Measurements from ENCODE around the gene PDHB. TPM values are rescaled to one million over a fixed set of nuclear protein-coding genes. Genes with fewer than 3 reads are reported as not detected.

PDHB gene
- polyA plus RNA-seq (ENCODE audit: insufficient read length in 4 of 4): 100 to 1,000 TPM; 116 to 124 (median 122) TPM

DNA sequence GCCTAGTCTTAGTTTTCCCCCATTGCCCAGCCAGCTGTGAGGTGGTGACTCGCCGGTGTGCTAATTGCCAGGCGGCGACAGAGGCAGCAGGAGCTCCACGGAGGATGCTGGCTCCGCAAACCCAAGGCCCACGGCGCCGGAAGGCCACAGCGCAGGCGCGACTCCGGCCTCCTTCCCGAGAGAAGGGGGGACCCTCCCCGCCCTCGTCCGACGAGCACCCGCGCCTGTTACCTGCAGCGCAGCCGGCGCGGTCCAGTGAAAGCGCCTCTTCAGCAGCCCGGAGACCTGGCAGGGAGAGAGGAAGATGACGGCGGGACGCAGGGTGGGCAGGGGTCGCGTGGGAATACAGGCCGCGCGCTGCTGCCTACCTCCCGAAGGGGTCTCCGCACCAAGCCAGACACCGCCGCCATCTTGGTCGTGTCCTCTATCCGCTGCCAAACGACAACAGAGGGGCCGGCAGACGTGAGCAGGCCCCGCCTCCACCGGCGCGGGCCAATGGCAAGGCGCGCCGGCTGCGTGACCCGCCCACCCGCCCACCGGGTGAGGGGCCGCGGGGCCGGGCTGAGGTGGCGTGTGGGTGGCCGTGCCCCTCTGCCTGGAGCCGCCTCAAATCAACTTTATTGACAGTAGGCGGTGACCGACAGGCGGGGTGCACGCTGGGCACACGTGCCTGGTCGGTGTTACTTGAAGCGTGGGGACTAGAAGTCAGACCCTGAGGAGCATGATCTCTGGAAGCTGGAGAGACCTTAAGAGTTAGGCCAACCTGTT is at the start of gene PDHB:
PDHB (minus strand) TSS at position 433 of the 768 bp plus-strand sequence; CDS start at position 410, 23 bp downstream.
- peak; percentile 84 to 94 (median 86) for DNase-seq (ENCODE audit: low read depth in 4 of 4, low spot score in 3 of 4)

GRCh38 chr3:58482917-58483636 is 49.4 kb upstream of the PDHB start:
- no peak for DNase-seq (ENCODE audit: low read depth in 4 of 4, low spot score in 3 of 4)

DNA sequence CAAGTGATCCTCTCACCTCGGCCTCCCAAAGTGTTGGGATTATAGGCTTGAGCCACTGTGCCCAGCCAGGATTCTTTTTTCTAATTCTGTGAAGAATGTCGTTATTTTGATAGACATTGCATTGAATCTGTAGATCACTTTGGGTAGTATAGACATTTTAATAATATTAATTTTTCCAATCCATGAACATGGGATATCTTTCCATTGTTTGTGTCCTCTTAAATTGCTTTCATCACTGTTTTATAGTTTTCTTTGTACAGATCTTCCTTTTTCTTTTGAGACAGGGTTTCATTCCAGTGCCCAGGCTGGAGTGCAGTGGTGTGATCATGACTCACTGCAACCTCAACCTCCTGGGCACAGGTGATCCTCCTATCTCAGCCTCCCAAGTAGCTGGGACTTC is 46.7 kb upstream of the PDHB start:
- no peak for DNase-seq (ENCODE audit: low read depth in 4 of 4, low spot score in 3 of 4)

DNA sequence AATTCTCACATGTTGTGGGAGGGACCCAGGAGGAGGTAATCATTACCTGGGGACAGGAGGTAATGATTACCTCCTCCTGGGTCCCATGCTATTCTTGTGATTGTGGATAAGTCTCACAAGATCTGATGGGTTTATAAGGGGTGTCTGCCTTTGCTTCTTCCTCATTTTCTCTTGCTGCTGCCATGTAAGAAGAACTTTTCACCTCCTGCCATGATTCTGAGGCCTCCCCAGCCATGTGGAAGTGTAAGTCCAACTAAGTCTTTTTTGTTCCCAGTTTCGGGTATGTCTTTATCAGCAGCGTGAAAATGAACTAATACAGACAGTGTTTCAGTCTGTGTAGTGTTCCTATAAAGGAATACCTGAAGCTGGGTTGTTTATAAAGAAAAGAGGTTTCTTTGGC is 45.1 kb upstream of the PDHB start:
- DNase-seq (ENCODE audit: low read depth in 4 of 4, low spot score in 3 of 4): no peak

GRCh38 chr3:58474967-58475578 is 41.4 kb upstream of the PDHB start:
- no peak for DNase-seq (ENCODE audit: low read depth in 4 of 4, low spot score in 3 of 4)

- DNase-seq (ENCODE audit: low read depth in 4 of 4, low spot score in 3 of 4): no peak
These were observed 40.8 kb upstream of the PDHB start for GRCh38 chr3:58474348-58474911.

- DNase-seq (ENCODE audit: low read depth in 4 of 4, low spot score in 3 of 4): no peak
These were observed 39.6 kb upstream of the PDHB start for GRCh38 chr3:58473275-58473674.

DNA sequence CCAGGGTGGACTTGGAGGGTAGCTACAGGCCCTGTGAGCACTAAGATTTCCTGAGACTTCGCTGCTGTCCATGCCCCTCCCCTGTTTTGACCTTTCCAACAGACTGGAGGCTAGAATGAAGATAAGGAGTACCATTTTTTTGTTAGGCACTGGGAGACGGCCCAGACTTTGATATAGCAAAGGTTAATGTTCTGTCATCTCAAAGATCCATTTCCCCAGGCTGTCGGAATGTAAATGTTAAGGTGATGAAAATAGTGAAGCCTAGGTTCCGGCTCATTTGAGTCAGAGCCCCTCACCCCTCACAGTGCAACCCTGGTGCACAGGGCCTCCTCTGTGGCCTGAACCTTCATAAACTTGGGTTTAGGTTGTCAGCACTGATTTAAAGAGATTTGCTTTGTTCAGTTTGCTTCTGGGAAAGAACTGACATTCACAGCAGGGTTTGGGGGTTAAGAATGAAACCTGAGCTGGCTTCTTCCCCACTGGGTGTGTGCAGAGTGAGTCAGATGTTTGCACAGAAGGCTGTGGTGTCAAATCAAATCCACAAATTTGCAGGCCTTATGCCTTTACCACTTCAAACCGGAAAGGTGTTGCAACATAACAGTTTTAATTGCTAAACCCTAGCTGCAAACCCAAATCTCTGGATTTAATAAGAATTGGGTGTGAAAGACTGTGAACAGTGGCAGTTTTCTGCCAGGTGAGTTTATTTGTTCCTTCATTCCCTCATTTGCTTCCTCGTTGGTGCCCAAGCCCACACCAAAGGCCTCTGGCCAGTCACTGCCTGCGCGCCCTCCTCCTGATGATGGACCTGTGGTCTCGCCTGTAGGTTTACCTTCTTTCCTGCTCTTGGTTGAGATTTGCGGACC is 37.6 kb upstream of the PDHB start:
- DNase-seq (ENCODE audit: low read depth in 4 of 4, low spot score in 3 of 4): no peak

- DNase-seq (ENCODE audit: low read depth in 4 of 4, low spot score in 3 of 4): no peak
These were observed 36.9 kb upstream of the PDHB start for GRCh38 chr3:58470363-58471024.

- no peak for DNase-seq (ENCODE audit: low read depth in 4 of 4, low spot score in 3 of 4)
These were observed 35.5 kb upstream of the PDHB start for GRCh38 chr3:58469096-58469495.

GRCh38 chr3:58466899-58467563 is 33.4 kb upstream of the PDHB start:
- no peak for DNase-seq (ENCODE audit: low read depth in 4 of 4, low spot score in 3 of 4)

- no peak for DNase-seq (ENCODE audit: low read depth in 4 of 4, low spot score in 3 of 4)
These were observed 31.2 kb upstream of the PDHB start for GRCh38 chr3:58464866-58465265.

DNA sequence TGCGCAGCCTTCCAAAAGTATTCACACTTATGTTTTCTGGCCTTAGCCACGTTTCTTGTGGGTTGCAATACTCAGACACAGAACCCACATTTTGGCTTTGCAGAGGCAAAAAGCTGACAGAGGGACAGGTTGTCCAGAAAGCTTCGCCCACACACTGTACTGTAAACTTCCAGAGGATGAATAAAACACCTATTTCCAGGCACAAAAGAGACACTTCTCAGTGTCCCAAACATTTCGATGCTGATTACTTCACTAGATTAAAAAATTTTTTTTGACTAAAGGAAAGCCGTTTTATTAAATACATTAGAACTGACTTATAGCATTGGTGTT is 30.3 kb upstream of the PDHB start:
- DNase-seq (ENCODE audit: low read depth in 4 of 4, low spot score in 3 of 4): no peak

DNA sequence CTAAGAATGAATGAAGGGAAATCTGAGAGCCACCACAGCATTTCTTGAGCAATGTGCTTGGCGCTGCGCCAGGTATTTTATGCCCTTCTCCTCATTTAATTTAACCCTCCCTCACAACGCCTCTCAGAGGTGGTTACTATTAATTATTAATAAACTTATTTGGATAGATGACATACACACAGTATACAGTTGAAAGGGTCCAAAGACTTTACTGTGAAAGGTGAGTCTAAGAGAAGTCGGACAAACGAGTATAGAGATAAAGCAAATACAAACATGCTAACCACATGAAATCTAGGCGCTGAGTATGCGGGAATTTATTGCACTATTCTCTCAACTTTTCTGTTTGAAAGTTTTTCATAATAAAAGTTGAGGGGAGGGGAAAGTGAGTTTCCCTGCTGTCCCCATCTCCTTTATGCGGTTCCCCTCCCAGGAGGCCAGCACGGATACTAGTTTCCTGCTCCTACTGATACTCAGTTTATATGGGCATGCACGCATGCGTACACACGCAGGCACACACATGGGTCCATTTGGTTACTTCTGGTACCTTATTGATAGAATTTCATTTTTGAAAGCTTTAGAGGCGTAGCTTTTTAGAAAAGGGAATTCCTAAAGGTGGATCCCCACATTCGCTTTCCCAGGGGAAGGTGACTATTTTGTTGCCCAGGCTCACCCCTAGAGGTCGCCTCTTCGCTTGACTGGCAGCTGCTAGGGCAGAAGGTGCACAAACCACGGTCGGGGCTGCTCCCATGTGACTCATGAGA is 29.7 kb upstream of the PDHB start:
- DNase-seq (ENCODE audit: low read depth in 4 of 4, low spot score in 3 of 4): peak; percentile 25 to 49 (median 37)

DNA sequence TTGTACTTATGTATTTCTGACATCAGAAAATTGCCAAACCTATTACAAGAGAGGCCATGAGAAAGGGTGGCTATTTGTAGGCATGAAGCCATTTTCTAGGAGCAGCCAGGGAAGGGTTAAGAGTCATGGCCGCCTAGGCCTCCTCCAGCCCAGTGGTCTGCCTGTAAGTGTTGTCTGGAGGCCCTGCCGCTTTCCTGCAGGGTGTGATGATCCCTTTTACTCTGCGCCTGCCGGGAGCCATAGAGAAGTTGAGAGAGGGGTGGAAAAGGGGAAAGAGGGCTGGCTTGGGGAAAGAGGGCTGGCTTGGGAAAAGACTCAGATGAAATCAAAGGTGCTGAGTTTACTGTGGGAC is 29.2 kb upstream of the PDHB start:
- DNase-seq (ENCODE audit: low read depth in 4 of 4, low spot score in 3 of 4): no peak

- DNase-seq (ENCODE audit: low read depth in 4 of 4, low spot score in 3 of 4): no peak
These were observed 25.5 kb upstream of the PDHB start for GRCh38 chr3:58459160-58459559.

GRCh38 chr3:58452176-58452575 is 18.5 kb upstream of the PDHB start:
- DNase-seq (ENCODE audit: low read depth in 4 of 4, low spot score in 3 of 4): no peak

- DNase-seq (ENCODE audit: low read depth in 4 of 4, low spot score in 3 of 4): no peak
These were observed 8.2 kb upstream of the PDHB start for GRCh38 chr3:58441514-58442450.
